ENCODE measurements around the gene MRTFA. TPM values are rescaled to one million over a fixed set of nuclear protein-coding genes. Genes with fewer than 3 reads are reported as not detected.

Gene MRTFA
- total RNA-seq, 4 donors from 2014 or later, result 32.6 to 173 (median 76.1) TPM

DNA sequence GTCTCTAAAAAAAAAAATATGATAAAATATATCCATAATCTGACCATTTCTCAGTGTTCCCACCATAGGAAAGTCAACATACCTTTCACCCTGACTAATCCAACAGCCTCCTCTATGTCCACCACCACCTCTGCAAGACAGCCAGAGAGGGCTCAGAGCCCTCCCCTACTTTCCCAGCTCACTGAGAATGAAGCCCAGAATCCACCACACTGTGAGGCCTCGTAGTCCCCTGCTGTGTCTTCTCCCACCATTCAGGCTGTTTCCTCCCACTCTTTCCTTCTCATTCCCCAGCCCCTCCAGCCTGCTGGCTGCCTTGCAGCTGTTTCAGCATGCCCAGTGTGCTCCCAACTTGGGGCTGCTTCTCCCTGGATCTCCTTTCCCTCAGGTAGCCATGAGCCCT lies 239.1 kb downstream of the MRTFA start:
- DNase-seq, result no peak
- TF ChIP-seq POLR2A (IDR thresholded peaks at IDR 0.05), result no peak
- TF ChIP-seq, protein P1, sequence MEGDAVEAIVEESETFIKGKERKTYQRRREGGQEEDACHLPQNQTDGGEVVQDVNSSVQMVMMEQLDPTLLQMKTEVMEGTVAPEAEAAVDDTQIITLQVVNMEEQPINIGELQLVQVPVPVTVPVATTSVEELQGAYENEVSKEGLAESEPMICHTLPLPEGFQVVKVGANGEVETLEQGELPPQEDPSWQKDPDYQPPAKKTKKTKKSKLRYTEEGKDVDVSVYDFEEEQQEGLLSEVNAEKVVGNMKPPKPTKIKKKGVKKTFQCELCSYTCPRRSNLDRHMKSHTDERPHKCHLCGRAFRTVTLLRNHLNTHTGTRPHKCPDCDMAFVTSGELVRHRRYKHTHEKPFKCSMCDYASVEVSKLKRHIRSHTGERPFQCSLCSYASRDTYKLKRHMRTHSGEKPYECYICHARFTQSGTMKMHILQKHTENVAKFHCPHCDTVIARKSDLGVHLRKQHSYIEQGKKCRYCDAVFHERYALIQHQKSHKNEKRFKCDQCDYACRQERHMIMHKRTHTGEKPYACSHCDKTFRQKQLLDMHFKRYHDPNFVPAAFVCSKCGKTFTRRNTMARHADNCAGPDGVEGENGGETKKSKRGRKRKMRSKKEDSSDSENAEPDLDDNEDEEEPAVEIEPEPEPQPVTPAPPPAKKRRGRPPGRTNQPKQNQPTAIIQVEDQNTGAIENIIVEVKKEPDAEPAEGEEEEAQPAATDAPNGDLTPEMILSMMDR (IDR thresholded peaks at IDR 0.05), result no peak
- no peak overlapping the region for H3K4me3 ChIP-seq
- H3K27ac ChIP-seq, result no peak overlapping the region
- no peaks in the 10 kb centered on the region for H3K27me3 ChIP-seq
- no peaks in the 10 kb centered on the region for H3K9me3 ChIP-seq
- H3K36me3 ChIP-seq, result no peaks in the 10 kb centered on the region
- no peaks in the 10 kb centered on the region for H3K4me1 ChIP-seq
- intact Hi-C loops (cut with DNase I; ENCODE audit: low total_unique reads), result no loop called here

- Histone ChIP-seq H3K4me3 (no peak overlapping the region), H3K27me3 (no peaks in the 10 kb centered on the region), H3K9me3 (no peaks in the 10 kb centered on the region), H3K36me3 (no peaks in the 10 kb centered on the region), H3K27ac (peak overlapping the region in 1 of 2 donors; percentile 45), H3K4me1 (no peaks in the 10 kb centered on the region)
- intact Hi-C loops (cut with DNase I; ENCODE audit: low total_unique reads), result no loop called here
- DNase-seq, result no peak
- no peak for TF ChIP-seq POLR2A (IDR thresholded peaks at IDR 0.05)
- TF ChIP-seq, protein P1 (IDR thresholded peaks at IDR 0.05), result no peak
Measured at GRCh38 chr22:40396882-40397281, 239.6 kb downstream of the MRTFA start.

DNA sequence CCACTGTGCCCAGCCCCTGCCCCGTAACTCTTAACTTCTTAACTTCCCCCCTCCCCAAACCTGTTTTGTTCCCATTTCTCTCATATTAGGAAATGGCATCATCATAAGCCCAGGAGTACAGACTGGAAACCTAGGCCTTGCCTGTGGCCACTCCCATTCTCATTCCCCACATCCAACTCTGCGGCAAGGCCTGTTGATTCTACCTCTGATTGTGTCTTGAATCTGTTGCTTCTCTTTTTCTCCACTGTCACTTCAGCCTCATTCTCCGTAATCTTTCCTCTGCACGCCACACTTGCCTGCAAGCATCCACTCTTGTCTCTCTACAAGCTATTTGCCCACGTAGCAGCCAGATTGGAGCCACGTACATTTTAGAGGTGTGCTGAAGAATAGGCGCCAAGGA lies 240.9 kb downstream of the MRTFA start:
- intact Hi-C loops (cut with DNase I; ENCODE audit: low total_unique reads), result no loop called here
- TF ChIP-seq, protein P1 (IDR thresholded peaks at IDR 0.05), result no peak
- TF ChIP-seq POLR2A (IDR thresholded peaks at IDR 0.05), result no peak

GRCh38 chr22:40394607-40395006 lies 241.9 kb downstream of the MRTFA start:
- H3K4me1 ChIP-seq, result no peaks in the 10 kb centered on the region
- H3K36me3 ChIP-seq, result no peaks in the 10 kb centered on the region
- no peaks in the 10 kb centered on the region for H3K27me3 ChIP-seq
- no peak overlapping the region for H3K4me3 ChIP-seq
- no peak for DNase-seq
- intact Hi-C loops (cut with DNase I; ENCODE audit: low total_unique reads), result no loop called here
- TF ChIP-seq, protein P1 (IDR thresholded peaks at IDR 0.05), result no peak
- no peak for TF ChIP-seq POLR2A (IDR thresholded peaks at IDR 0.05)
- H3K9me3 ChIP-seq, result no peaks in the 10 kb centered on the region
- H3K27ac ChIP-seq, result no peak overlapping the region

More for the DNA sequence above, 240.9 kb downstream of the MRTFA start:
- H3K27me3 ChIP-seq, result no peaks in the 10 kb centered on the region
- no peaks in the 10 kb centered on the region for H3K4me1 ChIP-seq
- H3K9me3 ChIP-seq, result no peaks in the 10 kb centered on the region
- DNase-seq, result no peak
- H3K36me3 ChIP-seq, result no peaks in the 10 kb centered on the region
- H3K4me3 ChIP-seq, result no peak overlapping the region
- H3K27ac ChIP-seq, result no peak overlapping the region

DNA sequence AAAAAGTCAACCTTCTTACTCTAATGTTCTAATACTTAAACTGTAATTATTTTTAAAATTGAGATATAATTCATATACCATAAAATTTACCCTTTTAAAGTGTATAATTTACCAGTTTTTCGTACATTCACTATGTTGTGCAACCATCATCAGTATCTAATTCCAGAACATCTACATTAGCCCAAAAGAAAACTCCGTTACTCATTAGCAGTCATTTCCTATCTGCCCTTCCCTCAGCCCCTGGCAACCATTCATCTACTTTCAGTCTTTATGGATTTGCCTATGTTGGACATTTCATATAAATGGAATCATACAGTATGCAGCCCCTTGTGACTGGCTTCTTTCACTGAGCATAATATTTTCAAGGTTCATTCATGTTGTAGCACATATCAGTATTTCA lies 243.9 kb downstream of the MRTFA start:
- H3K4me1 ChIP-seq, result no peaks in the 10 kb centered on the region
- intact Hi-C loops (cut with DNase I; ENCODE audit: low total_unique reads), result no loop called here

More for the DNA sequence above, 243.9 kb downstream of the MRTFA start:
- TF ChIP-seq, protein P1 (IDR thresholded peaks at IDR 0.05), result no peak
- no peak for TF ChIP-seq POLR2A (IDR thresholded peaks at IDR 0.05)
- no peak overlapping the region for H3K27ac ChIP-seq
- no peak overlapping the region for H3K4me3 ChIP-seq
- no peak for DNase-seq
- H3K9me3 ChIP-seq, result no peaks in the 10 kb centered on the region
- H3K36me3 ChIP-seq, result no peaks in the 10 kb centered on the region
- H3K27me3 ChIP-seq, result no peaks in the 10 kb centered on the region

Data from uterus (tissue), 4 donors.